Astrocyte (in vitro differentiated cells and primary cell): Measurements from ENCODE around the gene GRID2.

ENCODE experiments used
- CTCF ChIP-seq: IDR thresholded peaks from 2 replicates; pipeline ENCODE4 v1.5.1; 2011; ENCODE audit warnings: low read depth, mild to moderate bottlenecking, inconsistent platforms, low read length, moderate library complexity; ENCODE audit not compliant: insufficient read depth
- EZH2 ChIP-seq: IDR thresholded peaks from 2 replicates; pipeline ENCODE4 v1.6.1; 2012; ENCODE audit warnings: mild to moderate bottlenecking, low read length, inconsistent platforms; ENCODE audit not compliant: insufficient read depth

- TF ChIP-seq CTCF (no peak), EZH2 (no peak)
Measured at GRCh38 chr4:93184053-93184452, 880.3 kb downstream of the GRID2 start.
